NCI-H1105 treated with DMSO at 0.1 percent for 48 hours (cell line): ENCODE measurements around the gene GLCCI1.

Experiments used
- DNase-seq: peaks from one replicate; lab custom pipeline; 2025; lab: John Stamatoyannopoulos, UW

Gene GLCCI1

GRCh38 chr7:7968544-7969305, at the start of gene GLCCI1:
Gene GLCCI1 (plus strand): TSS chr7:7968796. CDS start chr7:7969351, 555 bp downstream.
- peak; percentile 99 for DNase-seq

GRCh38 chr7:7919449-7919945, 49.1 kb upstream of the GLCCI1 start:
- no peak for DNase-seq

- no peak for DNase-seq
Measured at GRCh38 chr7:7920056-7920455, 48.5 kb upstream of the GLCCI1 start.

GRCh38 chr7:7920481-7920880, 48.1 kb upstream of the GLCCI1 start:
- no peak for DNase-seq

GRCh38 chr7:7921830-7922229, 46.8 kb upstream of the GLCCI1 start:
- no peak for DNase-seq

GRCh38 chr7:7922684-7923385, 45.8 kb upstream of the GLCCI1 start:
- DNase-seq: peak; percentile 92

GRCh38 chr7:7923818-7924217, 44.8 kb upstream of the GLCCI1 start:
- DNase-seq: no peak

- no peak for DNase-seq
Measured at GRCh38 chr7:7924303-7924702, 44.3 kb upstream of the GLCCI1 start.

- no peak for DNase-seq
Measured at GRCh38 chr7:7931626-7932025, 37.0 kb upstream of the GLCCI1 start.

GRCh38 chr7:7932553-7932952, 36.0 kb upstream of the GLCCI1 start:
- DNase-seq: no peak

- DNase-seq: no peak
Measured at GRCh38 chr7:7933915-7934526, 34.6 kb upstream of the GLCCI1 start.

GRCh38 chr7:7934945-7935344, 33.7 kb upstream of the GLCCI1 start:
- DNase-seq: no peak

GRCh38 chr7:7938471-7938870, 30.1 kb upstream of the GLCCI1 start:
- DNase-seq: no peak

- DNase-seq: no peak
Measured at GRCh38 chr7:7943951-7944350, 24.6 kb upstream of the GLCCI1 start.

- no peak for DNase-seq
Measured at GRCh38 chr7:7944619-7945282, 23.8 kb upstream of the GLCCI1 start.

GRCh38 chr7:7946486-7946885, 22.1 kb upstream of the GLCCI1 start:
- DNase-seq: no peak

- no peak for DNase-seq
Measured at GRCh38 chr7:7948232-7948631, 20.4 kb upstream of the GLCCI1 start.

GRCh38 chr7:7953806-7954205, 14.8 kb upstream of the GLCCI1 start:
- DNase-seq: no peak

- DNase-seq: no peak
Measured at GRCh38 chr7:7956531-7957128, 12.0 kb upstream of the GLCCI1 start.

GRCh38 chr7:7957513-7957912, 11.1 kb upstream of the GLCCI1 start:
- no peak for DNase-seq

- DNase-seq: no peak
Measured at GRCh38 chr7:7959979-7960670, 8.5 kb upstream of the GLCCI1 start.
